ENCODE results near the gene SLC6A11. TPM values are rescaled to one million over a fixed set of nuclear protein-coding genes. Genes with fewer than 3 reads are reported as not detected.

The SLC6A11 gene
- total and polyA plus RNA-seq, 5 experiments from 2014 or later, result not detected

- Mint-ChIP-seq H3K9me3 (no peaks in the 10 kb centered on the region), H3K27me3 (peaks cover 3 to 34% (median 5%) of the 10 kb centered on the region in 5 donors), H3K27ac (no peak overlapping the region), H3K4me3 (no peak overlapping the region), H3K4me1 (no peaks in the 10 kb centered on the region), H3K36me3 (no peaks in the 10 kb centered on the region)
- POLR2A ChIA-PET, result no interaction called here
- ATAC-seq (no peak), DNase-seq (no peak)
These were observed 36.2 kb downstream of the SLC6A11 start for GRCh38 chr3:10852066-10852808.

DNA sequence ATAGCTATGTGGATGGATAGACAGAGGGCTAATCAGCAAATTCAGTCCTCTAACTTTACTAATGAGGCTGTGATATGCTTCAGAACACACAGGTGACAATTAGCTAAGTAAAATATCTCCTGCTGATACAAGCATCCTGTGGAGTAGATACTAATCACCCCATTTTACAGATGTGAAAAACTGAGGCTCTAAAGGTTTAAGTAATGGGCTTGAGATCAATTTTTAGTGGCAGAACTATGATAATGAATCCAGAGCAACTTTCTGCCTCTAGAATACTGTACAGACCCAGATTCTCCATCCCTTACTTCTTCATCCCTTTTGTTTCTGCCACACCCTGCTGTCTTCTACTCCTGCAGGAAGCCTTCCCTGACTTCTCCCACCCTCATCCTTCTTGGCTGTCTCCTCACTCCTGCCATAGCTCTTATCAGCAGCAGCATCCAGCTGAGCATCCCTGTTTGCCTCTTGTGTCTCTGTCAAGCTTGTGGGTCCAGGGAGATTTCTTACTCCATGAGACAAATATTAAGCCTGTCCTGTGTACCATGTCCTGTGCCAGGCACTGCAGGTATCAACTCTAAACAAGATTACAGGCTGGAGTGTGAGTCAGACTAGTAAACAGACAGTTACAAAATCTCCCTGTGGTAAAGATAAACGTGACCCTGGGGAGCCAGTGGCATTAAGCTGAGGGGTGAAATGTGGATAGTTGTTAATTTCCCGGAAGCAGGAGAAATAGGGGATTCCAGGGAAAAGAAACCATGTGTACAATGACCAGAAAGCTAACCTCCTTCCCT lies 39.2 kb downstream of the SLC6A11 start:
- Mint-ChIP-seq H3K27ac (no peak overlapping the region), H3K36me3 (no peaks in the 10 kb centered on the region), H3K9me3 (peaks cover 0 to 2% (median 0%) of the 10 kb centered on the region in 9 donors), H3K4me1 (no peaks in the 10 kb centered on the region), H3K4me3 (no peak overlapping the region), H3K27me3 (peaks cover 7 to 45% (median 11%) of the 10 kb centered on the region in 5 donors)
- DNase-seq (no peak), ATAC-seq (no peak)
- POLR2A ChIA-PET, result no interaction called here

GRCh38 chr3:10855871-10856662 lies 40.0 kb downstream of the SLC6A11 start:
- Mint-ChIP-seq H3K36me3 (no peaks in the 10 kb centered on the region), H3K27me3 (peaks cover 6 to 45% (median 16%) of the 10 kb centered on the region in 5 donors), H3K4me3 (no peak overlapping the region), H3K4me1 (no peaks in the 10 kb centered on the region), H3K27ac (no peak overlapping the region), H3K9me3 (peaks cover 0 to 2% (median 0%) of the 10 kb centered on the region in 9 donors)
- ATAC-seq (no peak), DNase-seq (no peak)
- POLR2A ChIA-PET, result no interaction called here

DNA sequence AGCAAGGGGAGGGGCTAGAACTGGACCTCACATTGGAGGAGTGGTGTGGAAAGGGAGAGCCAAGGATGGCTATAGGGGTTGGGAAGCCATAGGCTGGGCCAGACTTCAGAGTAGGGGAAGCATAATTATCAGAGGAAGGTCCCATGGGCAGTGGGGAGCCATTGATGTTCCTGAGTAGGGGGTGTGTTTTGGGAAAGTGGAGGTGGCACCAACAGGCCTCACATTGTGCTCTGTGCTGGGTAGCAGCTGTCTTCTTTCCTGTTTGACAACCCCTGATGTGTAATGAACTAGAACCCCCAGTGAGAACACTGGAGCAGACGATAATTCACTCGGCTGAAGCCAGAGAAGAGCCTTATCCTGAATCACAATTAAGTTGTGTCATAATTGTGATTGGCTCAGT lies 41.2 kb downstream of the SLC6A11 start:
- Mint-ChIP-seq H3K36me3 (no peaks in the 10 kb centered on the region), H3K4me3 (no peak overlapping the region), H3K27ac (no peak overlapping the region), H3K27me3 (peaks cover 6 to 49% (median 16%) of the 10 kb centered on the region in 5 donors), H3K9me3 (peaks cover 0 to 2% (median 0%) of the 10 kb centered on the region in 9 donors), H3K4me1 (no peaks in the 10 kb centered on the region)
- POLR2A ChIA-PET, result no interaction called here
- ATAC-seq (no peak), DNase-seq (no peak)

GRCh38 chr3:10858091-10858490 lies 42.1 kb downstream of the SLC6A11 start:
- Mint-ChIP-seq H3K36me3 (no peaks in the 10 kb centered on the region), H3K9me3 (peaks cover 0 to 2% (median 0%) of the 10 kb centered on the region in 9 donors), H3K27me3 (peaks cover 6 to 43% (median 16%) of the 10 kb centered on the region in 5 donors), H3K27ac (no peak overlapping the region), H3K4me1 (no peaks in the 10 kb centered on the region), H3K4me3 (no peak overlapping the region)
- ATAC-seq (no peak), DNase-seq (no peak)
- POLR2A ChIA-PET, result no interaction called here

GRCh38 chr3:10867384-10867783 lies 51.4 kb downstream of the SLC6A11 start:
- no peak overlapping the region for H3K4me3 Mint-ChIP-seq
- H3K36me3 Mint-ChIP-seq, result no peaks in the 10 kb centered on the region
- no peaks in the 10 kb centered on the region for H3K4me1 Mint-ChIP-seq
- no peak for DNase-seq
- no peak overlapping the region for H3K27ac Mint-ChIP-seq
- no peaks in the 10 kb centered on the region for H3K9me3 Mint-ChIP-seq
- no peak for ATAC-seq
- POLR2A ChIA-PET, result no interaction called here
- H3K27me3 Mint-ChIP-seq, result peaks cover 4 to 36% (median 12%) of the 10 kb centered on the region in 5 donors

GRCh38 chr3:10869460-10869859 lies 53.4 kb downstream of the SLC6A11 start:
- DNase-seq, result no peak
- no peaks in the 10 kb centered on the region for H3K36me3 Mint-ChIP-seq
- ATAC-seq, result no peak
- no peak overlapping the region for H3K27ac Mint-ChIP-seq
- peaks cover 0 to 2% (median 0%) of the 10 kb centered on the region in 9 donors for H3K9me3 Mint-ChIP-seq
- peaks cover 9 to 52% (median 12%) of the 10 kb centered on the region in 5 donors for H3K27me3 Mint-ChIP-seq
- POLR2A ChIA-PET, result no interaction called here
- H3K4me1 Mint-ChIP-seq, result no peaks in the 10 kb centered on the region
- no peak overlapping the region for H3K4me3 Mint-ChIP-seq

GRCh38 chr3:10870296-10870695 lies 54.3 kb downstream of the SLC6A11 start:
- no peaks in the 10 kb centered on the region for H3K4me1 Mint-ChIP-seq
- no peak for ATAC-seq
- H3K27ac Mint-ChIP-seq, result no peak overlapping the region
- peaks cover 0 to 2% (median 0%) of the 10 kb centered on the region in 9 donors for H3K9me3 Mint-ChIP-seq
- POLR2A ChIA-PET, result no interaction called here
- H3K27me3 Mint-ChIP-seq, result peaks cover 9 to 53% (median 10%) of the 10 kb centered on the region in 5 donors
- H3K4me3 Mint-ChIP-seq, result no peak overlapping the region
- no peak for DNase-seq
- H3K36me3 Mint-ChIP-seq, result no peaks in the 10 kb centered on the region

- H3K27ac Mint-ChIP-seq, result no peak overlapping the region
- DNase-seq, result no peak
- H3K9me3 Mint-ChIP-seq, result peaks cover 0 to 5% (median 0%) of the 10 kb centered on the region in 9 donors
- no peaks in the 10 kb centered on the region for H3K36me3 Mint-ChIP-seq
- POLR2A ChIA-PET, result no interaction called here
- H3K4me3 Mint-ChIP-seq, result no peak overlapping the region
- no peak for ATAC-seq
- peaks cover 9 to 44% (median 15%) of the 10 kb centered on the region in 5 donors for H3K27me3 Mint-ChIP-seq
- no peaks in the 10 kb centered on the region for H3K4me1 Mint-ChIP-seq
These were observed 57.4 kb downstream of the SLC6A11 start for GRCh38 chr3:10873415-10873814.

DNA sequence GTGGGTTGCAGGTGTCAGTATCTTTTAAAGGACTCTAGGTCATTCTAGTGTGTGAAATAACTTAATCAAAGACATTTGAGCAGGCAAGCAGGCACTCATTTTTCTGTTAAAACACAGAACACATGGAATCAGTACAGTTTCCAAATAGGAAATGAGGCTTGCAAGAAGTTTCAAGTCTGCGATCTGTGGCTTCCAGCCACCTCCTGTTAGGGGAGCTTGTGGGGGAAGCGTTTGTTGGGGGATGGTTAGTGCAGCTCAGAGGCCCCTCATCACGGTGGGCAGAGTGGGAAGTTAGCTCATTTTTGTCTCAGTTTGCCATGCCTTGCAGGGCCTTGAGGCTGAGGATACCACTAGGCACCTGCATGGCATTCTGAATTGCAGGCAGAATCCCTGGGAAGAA lies 59.9 kb downstream of the SLC6A11 start:
- POLR2A ChIA-PET, result no interaction called here
- H3K4me3 Mint-ChIP-seq, result no peak overlapping the region

DNA sequence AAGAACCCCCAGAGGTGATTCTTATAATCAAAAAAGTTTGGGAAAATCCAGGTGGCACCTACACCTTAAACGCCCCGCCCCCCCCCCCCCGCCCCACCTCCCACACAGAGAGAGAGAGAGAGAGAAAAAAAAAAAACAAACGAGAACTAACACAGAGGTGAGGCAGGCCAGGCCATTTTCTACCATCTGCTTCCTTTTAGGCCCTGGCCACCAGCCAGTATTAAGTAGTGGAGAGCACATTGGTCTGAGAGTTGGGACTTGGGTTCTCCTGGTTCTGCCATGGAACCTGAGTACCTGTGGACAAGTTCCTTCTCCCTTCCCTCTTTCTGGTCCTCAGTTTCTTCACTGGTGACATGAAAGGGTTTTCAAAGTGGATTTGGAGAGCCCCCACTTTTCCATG lies 60.6 kb downstream of the SLC6A11 start:
- Mint-ChIP-seq H3K4me3 (no peak overlapping the region), H3K36me3 (no peaks in the 10 kb centered on the region), H3K27ac (no peak overlapping the region), H3K27me3 (peaks cover 7 to 47% (median 15%) of the 10 kb centered on the region in 5 donors), H3K4me1 (no peaks in the 10 kb centered on the region), H3K9me3 (peaks cover 0 to 5% (median 0%) of the 10 kb centered on the region in 9 donors)
- DNase-seq (no peak), ATAC-seq (no peak)
- POLR2A ChIA-PET, result no interaction called here

More for the DNA sequence above, 59.9 kb downstream of the SLC6A11 start:
- Mint-ChIP-seq H3K36me3 (no peaks in the 10 kb centered on the region), H3K4me1 (no peaks in the 10 kb centered on the region), H3K9me3 (peaks cover 0 to 5% (median 0%) of the 10 kb centered on the region in 9 donors), H3K27me3 (peaks cover 7 to 47% (median 15%) of the 10 kb centered on the region in 5 donors), H3K27ac (peak overlapping the region in 1 of 10 donors; percentile 22)
- ATAC-seq, result no peak
- no peak for DNase-seq

DNA sequence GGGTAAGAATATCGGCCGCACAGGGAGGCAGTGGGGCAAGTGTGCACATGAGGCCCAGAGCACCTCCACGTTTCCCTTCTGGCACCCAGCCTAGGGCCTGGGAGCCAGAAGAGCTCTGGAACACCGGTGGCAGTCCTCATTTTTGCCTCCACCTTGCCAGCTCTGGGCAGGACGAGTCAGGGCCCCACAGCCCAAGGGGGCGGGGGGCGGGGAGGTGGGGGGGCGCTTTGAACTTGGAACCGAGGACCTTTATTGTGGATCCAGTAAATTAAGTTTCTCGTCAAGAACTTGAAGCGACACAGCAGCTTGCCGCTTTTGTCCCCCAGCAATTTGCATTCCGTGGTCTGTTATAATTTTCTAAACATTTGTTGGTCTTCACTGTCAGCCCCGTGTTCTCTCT lies 66.8 kb downstream of the SLC6A11 start:
- no peaks in the 10 kb centered on the region for H3K36me3 Mint-ChIP-seq
- no peak overlapping the region for H3K27ac Mint-ChIP-seq
- POLR2A ChIA-PET, result no interaction called here
- no peak for DNase-seq
- H3K9me3 Mint-ChIP-seq, result peaks cover 0 to 6% (median 0%) of the 10 kb centered on the region in 9 donors
- ATAC-seq, result no peak
- H3K27me3 Mint-ChIP-seq, result peaks cover 7 to 34% (median 12%) of the 10 kb centered on the region in 5 donors
- no peaks in the 10 kb centered on the region for H3K4me1 Mint-ChIP-seq
- no peak overlapping the region for H3K4me3 Mint-ChIP-seq
